ENCODE measurements around the gene DHRS2. TPM values are rescaled to one million over a fixed set of nuclear protein-coding genes. Genes with fewer than 3 reads are reported as not detected.
"Not testable (repeated sequence)": the region's sequence is repeated elsewhere in the genome, so short reads cannot be mapped to it uniquely, and the experiment has no call there.

Gene DHRS2
- total RNA-seq, 1 experiment from 2014 or later = 0.42 TPM

- in situ Hi-C loops (cut with HindIII; ENCODE audit: low pct_unique_long_range_greater_than_20kb, low sequenced_read_pairs) = no loop called here
- DNase-seq (ENCODE audit: low read depth, low spot score) = no peak
Observed at GRCh38 chr14:23626946-23627345, 9.2 kb upstream of the DHRS2 start.

GRCh38 chr14:23627961-23628360, 8.2 kb upstream of the DHRS2 start:
- in situ Hi-C loops (cut with HindIII; ENCODE audit: low pct_unique_long_range_greater_than_20kb, low sequenced_read_pairs) = no loop called here
- DNase-seq (ENCODE audit: low read depth, low spot score) = no peak

- no peak for DNase-seq (ENCODE audit: low read depth, low spot score)
- in situ Hi-C loops (cut with HindIII; ENCODE audit: low pct_unique_long_range_greater_than_20kb, low sequenced_read_pairs) = no loop called here
Observed at GRCh38 chr14:23629204-23629603, 7.0 kb upstream of the DHRS2 start.

- no peak for DNase-seq (ENCODE audit: low read depth, low spot score)
- in situ Hi-C loops (cut with HindIII; ENCODE audit: low pct_unique_long_range_greater_than_20kb, low sequenced_read_pairs) = no loop called here
Observed at GRCh38 chr14:23629832-23630396, 6.2 kb upstream of the DHRS2 start.

- no peak for DNase-seq (ENCODE audit: low read depth, low spot score)
- in situ Hi-C loops (cut with HindIII; ENCODE audit: low pct_unique_long_range_greater_than_20kb, low sequenced_read_pairs) = no loop called here
Observed at GRCh38 chr14:23630687-23631086, 5.5 kb upstream of the DHRS2 start.

GRCh38 chr14:23631234-23631633, 4.9 kb upstream of the DHRS2 start:
- in situ Hi-C loops (cut with HindIII; ENCODE audit: low pct_unique_long_range_greater_than_20kb, low sequenced_read_pairs) = no loop called here
- no peak for DNase-seq (ENCODE audit: low read depth, low spot score)

GRCh38 chr14:23631702-23632460, 4.3 kb upstream of the DHRS2 start:
- in situ Hi-C loops (cut with HindIII; ENCODE audit: low pct_unique_long_range_greater_than_20kb, low sequenced_read_pairs) = no loop called here
- peak; percentile 84 for DNase-seq (ENCODE audit: low read depth, low spot score)

- no peak for DNase-seq (ENCODE audit: low read depth, low spot score)
- in situ Hi-C loops (cut with HindIII; ENCODE audit: low pct_unique_long_range_greater_than_20kb, low sequenced_read_pairs) = no loop called here
Observed at GRCh38 chr14:23632461-23633159, 3.6 kb upstream of the DHRS2 start.

- peak; percentile 54 for DNase-seq (ENCODE audit: low read depth, low spot score)
- in situ Hi-C loops (cut with HindIII; ENCODE audit: low pct_unique_long_range_greater_than_20kb, low sequenced_read_pairs) = no loop called here
Observed at GRCh38 chr14:23633160-23633701, 2.9 kb upstream of the DHRS2 start.

- DNase-seq (ENCODE audit: low read depth, low spot score); in situ Hi-C loops (cut with HindIII; ENCODE audit: low pct_unique_long_range_greater_than_20kb, low sequenced_read_pairs): not testable (repeated sequence)
Observed at GRCh38 chr14:23634698-23635412, 1.3 kb upstream of the DHRS2 start.

- in situ Hi-C loops (cut with HindIII; ENCODE audit: low pct_unique_long_range_greater_than_20kb, low sequenced_read_pairs); DNase-seq (ENCODE audit: low read depth, low spot score): not testable (repeated sequence)
Observed at GRCh38 chr14:23637312-23637654, 1.1 kb downstream of the DHRS2 start.

- DNase-seq (ENCODE audit: low read depth, low spot score); in situ Hi-C loops (cut with HindIII; ENCODE audit: low pct_unique_long_range_greater_than_20kb, low sequenced_read_pairs): not testable (repeated sequence)
Observed at GRCh38 chr14:23637655-23638413, 1.7 kb downstream of the DHRS2 start.

- in situ Hi-C loops (cut with HindIII; ENCODE audit: low pct_unique_long_range_greater_than_20kb, low sequenced_read_pairs) = no loop called here
- DNase-seq (ENCODE audit: low read depth, low spot score) = no peak
Observed at GRCh38 chr14:23638414-23639047, 2.4 kb downstream of the DHRS2 start.

- DNase-seq (ENCODE audit: low read depth, low spot score) = no peak
- in situ Hi-C loops (cut with HindIII; ENCODE audit: low pct_unique_long_range_greater_than_20kb, low sequenced_read_pairs) = no loop called here
Observed at GRCh38 chr14:23639048-23639890, 3.1 kb downstream of the DHRS2 start.

GRCh38 chr14:23639891-23640523, 3.8 kb downstream of the DHRS2 start:
- in situ Hi-C loops (cut with HindIII; ENCODE audit: low pct_unique_long_range_greater_than_20kb, low sequenced_read_pairs) = no loop called here
- no peak for DNase-seq (ENCODE audit: low read depth, low spot score)
